ENCODE results near the gene GNAO1. TPM values are rescaled to one million over a fixed set of nuclear protein-coding genes. Genes with fewer than 3 reads are reported as not detected.

Gene GNAO1
- total and polyA plus RNA-seq, 5 donors from 2014 or later: 3.0 TPM; not detected in 4

DNA sequence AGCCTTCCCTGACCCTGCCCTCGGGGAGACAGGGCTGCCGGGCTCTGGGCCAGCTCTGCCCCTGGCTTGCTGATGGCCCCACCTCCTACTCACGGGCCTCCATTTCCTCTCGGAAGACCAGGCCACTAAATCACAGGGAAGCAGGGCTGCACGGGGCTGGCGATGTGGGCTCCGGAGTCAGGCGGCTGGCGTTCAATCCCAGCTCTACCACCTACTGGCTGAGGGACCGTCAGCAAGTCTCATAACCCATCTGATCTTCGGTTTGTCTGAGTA lies 120.7 kb downstream of the GNAO1 start:
- H3K27ac Mint-ChIP-seq: no peak overlapping the region
- no peak for ATAC-seq (ENCODE audit: low read depth in 2 of 2)
- H3K4me3 ChIP-seq (ENCODE audit: low read depth, low read length): no peak overlapping the region
- no peak overlapping the region for H3K4me3 Mint-ChIP-seq
- no peaks in the 10 kb centered on the region for H3K27me3 ChIP-seq (ENCODE audit: control insufficient read depth, insufficient read depth, low read length)
- no peak for DNase-seq
- H3K36me3 ChIP-seq (ENCODE audit: control insufficient read depth, insufficient read depth, low read length): no peaks in the 10 kb centered on the region
- no peaks in the 10 kb centered on the region for H3K9me3 Mint-ChIP-seq
- no peaks in the 10 kb centered on the region for H3K4me1 Mint-ChIP-seq
- H3K36me3 Mint-ChIP-seq: no peaks in the 10 kb centered on the region
- H3K9me3 ChIP-seq (ENCODE audit: control insufficient read depth in 2 of 2, low read length in 2 of 2): no peaks in the 10 kb centered on the region
- no peak overlapping the region for H3K27ac ChIP-seq (ENCODE audit: insufficient read depth, low read length, poor library complexity, severe bottlenecking)
- H3K27me3 Mint-ChIP-seq: peaks cover 6% of the 10 kb centered on the region
- H3K4me1 ChIP-seq (ENCODE audit: control insufficient read depth, insufficient read depth, low read length, poor library complexity, severe bottlenecking): no peaks in the 10 kb centered on the region

GRCh38 chr16:56312556-56312955 lies 121.3 kb downstream of the GNAO1 start:
- no peak overlapping the region for H3K4me3 ChIP-seq (ENCODE audit: low read depth, low read length)
- Mint-ChIP-seq H3K36me3 (no peaks in the 10 kb centered on the region), H3K4me1 (peaks cover 0 to 2% (median 0%) of the 10 kb centered on the region in 4 donors), H3K27me3 (peaks cover 3% of the 10 kb centered on the region), H3K4me3 (no peak overlapping the region), H3K27ac (no peak overlapping the region), H3K9me3 (no peaks in the 10 kb centered on the region)
- H3K36me3 ChIP-seq (ENCODE audit: control insufficient read depth, insufficient read depth, low read length): no peaks in the 10 kb centered on the region
- DNase-seq (no peak), ATAC-seq (ENCODE audit: low read depth in 2 of 2) (no peak)
- no peaks in the 10 kb centered on the region for H3K9me3 ChIP-seq (ENCODE audit: control insufficient read depth in 2 of 2, low read length in 2 of 2)
- no peaks in the 10 kb centered on the region for H3K27me3 ChIP-seq (ENCODE audit: control insufficient read depth, insufficient read depth, low read length)
- no peak overlapping the region for H3K27ac ChIP-seq (ENCODE audit: insufficient read depth, low read length, poor library complexity, severe bottlenecking)
- no peaks in the 10 kb centered on the region for H3K4me1 ChIP-seq (ENCODE audit: control insufficient read depth, insufficient read depth, low read length, poor library complexity, severe bottlenecking)

GRCh38 chr16:56314244-56314850 lies 123.1 kb downstream of the GNAO1 start:
- no peaks in the 10 kb centered on the region for H3K9me3 Mint-ChIP-seq

DNA sequence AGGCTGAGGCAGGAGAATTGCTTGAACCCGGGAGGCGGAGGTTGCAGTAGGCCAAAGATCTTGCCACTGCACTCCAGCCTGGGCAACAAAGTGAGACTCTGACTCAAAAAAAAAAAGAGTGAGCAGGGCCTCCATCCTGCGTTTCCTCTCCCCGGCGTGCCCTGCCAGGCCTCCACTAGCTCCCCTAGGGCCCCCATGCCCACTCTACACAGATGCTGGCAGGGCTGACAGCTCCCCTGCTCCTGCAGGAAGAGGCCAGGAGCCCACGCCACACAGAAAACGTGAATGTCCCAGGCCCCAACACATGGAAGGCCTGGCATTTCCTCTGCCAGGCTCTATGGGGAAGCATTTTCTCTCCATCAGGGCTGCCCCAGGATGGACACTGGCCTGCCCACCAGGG lies 124.7 kb downstream of the GNAO1 start:
- no peak for DNase-seq
- H3K36me3 ChIP-seq (ENCODE audit: control insufficient read depth, insufficient read depth, low read length): no peaks in the 10 kb centered on the region
- H3K27ac ChIP-seq (ENCODE audit: insufficient read depth, low read length, poor library complexity, severe bottlenecking): no peak overlapping the region
- H3K4me1 ChIP-seq (ENCODE audit: control insufficient read depth, insufficient read depth, low read length, poor library complexity, severe bottlenecking): peaks cover 7% of the 10 kb centered on the region
- peaks cover 4% of the 10 kb centered on the region for H3K27me3 Mint-ChIP-seq
- H3K9me3 Mint-ChIP-seq: no peaks in the 10 kb centered on the region
- H3K27ac Mint-ChIP-seq: no peak overlapping the region
- ATAC-seq (ENCODE audit: low read depth in 2 of 2): no peak
- H3K4me3 ChIP-seq (ENCODE audit: low read depth, low read length): no peak overlapping the region
- H3K27me3 ChIP-seq (ENCODE audit: control insufficient read depth, insufficient read depth, low read length): no peaks in the 10 kb centered on the region
- no peaks in the 10 kb centered on the region for H3K36me3 Mint-ChIP-seq
- H3K4me3 Mint-ChIP-seq: no peak overlapping the region
- no peaks in the 10 kb centered on the region for H3K9me3 ChIP-seq (ENCODE audit: control insufficient read depth in 2 of 2, low read length in 2 of 2)
- H3K4me1 Mint-ChIP-seq: peaks cover 0 to 10% (median 0%) of the 10 kb centered on the region in 4 donors

More at GRCh38 chr16:56314244-56314850, 123.1 kb downstream of the GNAO1 start:
- no peak overlapping the region for H3K27ac Mint-ChIP-seq
- H3K4me1 ChIP-seq (ENCODE audit: control insufficient read depth, insufficient read depth, low read length, poor library complexity, severe bottlenecking): peaks cover 7% of the 10 kb centered on the region
- H3K9me3 ChIP-seq (ENCODE audit: control insufficient read depth in 2 of 2, low read length in 2 of 2): no peaks in the 10 kb centered on the region
- no peaks in the 10 kb centered on the region for H3K27me3 ChIP-seq (ENCODE audit: control insufficient read depth, insufficient read depth, low read length)
- H3K27me3 Mint-ChIP-seq: no peaks in the 10 kb centered on the region
- ATAC-seq (ENCODE audit: low read depth in 2 of 2): no peak
- peaks cover 0 to 10% (median 0%) of the 10 kb centered on the region in 4 donors for H3K4me1 Mint-ChIP-seq
- no peak overlapping the region for H3K4me3 Mint-ChIP-seq
- DNase-seq: no peak
- H3K4me3 ChIP-seq (ENCODE audit: low read depth, low read length): no peak overlapping the region
- no peaks in the 10 kb centered on the region for H3K36me3 ChIP-seq (ENCODE audit: control insufficient read depth, insufficient read depth, low read length)
- no peak overlapping the region for H3K27ac ChIP-seq (ENCODE audit: insufficient read depth, low read length, poor library complexity, severe bottlenecking)
- no peaks in the 10 kb centered on the region for H3K36me3 Mint-ChIP-seq

DNA sequence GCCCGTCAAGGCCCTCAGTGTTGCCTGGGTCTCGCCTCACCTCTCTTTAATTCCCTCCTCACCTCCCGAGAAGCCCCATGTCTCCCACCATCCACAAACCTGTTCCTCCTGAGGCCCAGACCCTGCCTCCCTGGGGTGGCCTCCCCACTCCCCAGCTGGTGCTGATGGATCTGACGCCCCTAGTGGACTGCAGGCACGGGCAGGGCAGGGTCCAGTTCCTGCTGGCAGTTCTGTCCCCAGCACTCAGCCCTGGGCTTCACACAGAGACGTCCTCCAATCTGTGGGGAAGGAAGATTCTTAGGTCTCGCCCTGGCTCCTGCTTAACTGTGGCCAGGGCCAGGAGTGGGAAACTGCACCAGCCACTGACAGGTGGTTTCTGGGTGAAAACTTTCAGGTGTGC lies 125.3 kb downstream of the GNAO1 start:
- Histone ChIP-seq H3K36me3 (ENCODE audit: control insufficient read depth, insufficient read depth, low read length) (no peaks in the 10 kb centered on the region), H3K9me3 (ENCODE audit: control insufficient read depth in 2 of 2, low read length in 2 of 2) (no peaks in the 10 kb centered on the region), H3K27me3 (ENCODE audit: control insufficient read depth, insufficient read depth, low read length) (no peaks in the 10 kb centered on the region), H3K4me1 (ENCODE audit: control insufficient read depth, insufficient read depth, low read length, poor library complexity, severe bottlenecking) (peaks cover 7% of the 10 kb centered on the region), H3K27ac (ENCODE audit: insufficient read depth, low read length, poor library complexity, severe bottlenecking) (no peak overlapping the region), H3K4me3 (ENCODE audit: low read depth, low read length) (no peak overlapping the region)
- Mint-ChIP-seq H3K27me3 (peaks cover 4% of the 10 kb centered on the region), H3K4me3 (no peak overlapping the region), H3K9me3 (no peaks in the 10 kb centered on the region), H3K27ac (no peak overlapping the region), H3K4me1 (peaks cover 0 to 10% (median 0%) of the 10 kb centered on the region in 4 donors), H3K36me3 (no peaks in the 10 kb centered on the region)
- ATAC-seq (ENCODE audit: low read depth in 2 of 2) (no peak), DNase-seq (no peak)

DNA sequence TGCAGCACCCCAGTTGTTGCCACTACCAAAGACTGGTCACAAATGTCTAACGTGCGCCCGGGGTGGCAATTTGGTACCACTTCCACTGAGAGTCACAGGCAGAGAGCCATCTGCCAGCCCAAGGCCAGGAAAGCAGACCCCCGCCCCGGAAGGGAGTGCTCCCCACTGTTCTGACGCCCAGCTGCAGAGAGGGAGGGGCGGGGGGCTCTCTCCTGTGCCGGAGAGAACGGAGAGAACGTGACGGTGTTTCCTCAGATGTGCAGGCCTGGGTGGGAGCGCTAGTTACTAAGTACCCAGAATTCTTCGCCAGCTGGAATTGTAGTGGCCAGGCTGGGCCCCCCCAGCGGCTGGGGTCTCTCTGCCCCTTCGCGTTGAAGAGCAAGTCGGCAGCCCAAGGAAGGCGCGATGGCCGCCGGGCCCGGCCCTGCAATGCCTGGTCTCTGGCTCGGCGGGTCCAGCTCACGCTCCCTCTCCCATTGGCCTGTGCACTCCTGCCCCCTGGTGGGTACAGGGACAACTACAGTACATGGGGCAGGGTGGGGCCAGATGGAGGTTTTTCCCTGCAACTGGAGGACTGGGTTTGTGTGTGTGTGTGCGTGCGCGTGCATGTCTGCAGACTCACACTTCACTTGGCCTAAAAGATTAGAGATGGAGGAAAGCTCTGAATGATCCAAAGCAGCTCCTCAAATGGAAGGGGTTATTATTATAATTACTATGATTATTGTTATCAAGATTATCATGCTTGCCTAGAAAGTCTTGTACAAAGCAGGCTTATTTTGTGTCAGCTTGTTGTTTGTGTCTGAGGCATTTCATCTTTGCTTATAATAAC lies 126.9 kb downstream of the GNAO1 start:
- H3K27me3 Mint-ChIP-seq: peaks cover 4% of the 10 kb centered on the region
- Histone ChIP-seq H3K27ac (ENCODE audit: insufficient read depth, low read length, poor library complexity, severe bottlenecking) (no peak overlapping the region), H3K36me3 (ENCODE audit: control insufficient read depth, insufficient read depth, low read length) (no peaks in the 10 kb centered on the region), H3K9me3 (ENCODE audit: control insufficient read depth in 2 of 2, low read length in 2 of 2) (no peaks in the 10 kb centered on the region), H3K4me1 (ENCODE audit: control insufficient read depth, insufficient read depth, low read length, poor library complexity, severe bottlenecking) (peaks cover 7% of the 10 kb centered on the region), H3K27me3 (ENCODE audit: control insufficient read depth, insufficient read depth, low read length) (no peaks in the 10 kb centered on the region), H3K4me3 (ENCODE audit: low read depth, low read length) (no peak overlapping the region)
- H3K4me3 Mint-ChIP-seq: peak overlapping the region in 3 of 4 donors; percentile 5 to 50 (median 41)
- no peak overlapping the region for H3K27ac Mint-ChIP-seq
- DNase-seq (peak; percentile 49 to 62 (median 61)), ATAC-seq (ENCODE audit: low read depth in 2 of 2) (peak; percentile 75 to 91)
- peaks cover 0 to 10% (median 0%) of the 10 kb centered on the region in 4 donors for H3K4me1 Mint-ChIP-seq
- no peaks in the 10 kb centered on the region for H3K36me3 Mint-ChIP-seq
- H3K9me3 Mint-ChIP-seq: no peaks in the 10 kb centered on the region

- Histone ChIP-seq H3K27ac (ENCODE audit: insufficient read depth, low read length, poor library complexity, severe bottlenecking) (no peak overlapping the region), H3K9me3 (ENCODE audit: control insufficient read depth in 2 of 2, low read length in 2 of 2) (no peaks in the 10 kb centered on the region), H3K4me1 (ENCODE audit: control insufficient read depth, insufficient read depth, low read length, poor library complexity, severe bottlenecking) (peaks cover 7% of the 10 kb centered on the region), H3K36me3 (ENCODE audit: control insufficient read depth, insufficient read depth, low read length) (no peaks in the 10 kb centered on the region), H3K27me3 (ENCODE audit: control insufficient read depth, insufficient read depth, low read length) (no peaks in the 10 kb centered on the region), H3K4me3 (ENCODE audit: low read depth, low read length) (no peak overlapping the region)
- peak overlapping the region in 1 of 4 donors; percentile 5 for H3K4me3 Mint-ChIP-seq
- peaks cover 0 to 10% (median 0%) of the 10 kb centered on the region in 4 donors for H3K4me1 Mint-ChIP-seq
- H3K36me3 Mint-ChIP-seq: no peaks in the 10 kb centered on the region
- no peak overlapping the region for H3K27ac Mint-ChIP-seq
- no peak for ATAC-seq (ENCODE audit: low read depth in 2 of 2)
- DNase-seq: no peak
- peaks cover 4% of the 10 kb centered on the region for H3K27me3 Mint-ChIP-seq
- no peaks in the 10 kb centered on the region for H3K9me3 Mint-ChIP-seq
Observed at GRCh38 chr16:56318827-56319140, 127.5 kb downstream of the GNAO1 start.

DNA sequence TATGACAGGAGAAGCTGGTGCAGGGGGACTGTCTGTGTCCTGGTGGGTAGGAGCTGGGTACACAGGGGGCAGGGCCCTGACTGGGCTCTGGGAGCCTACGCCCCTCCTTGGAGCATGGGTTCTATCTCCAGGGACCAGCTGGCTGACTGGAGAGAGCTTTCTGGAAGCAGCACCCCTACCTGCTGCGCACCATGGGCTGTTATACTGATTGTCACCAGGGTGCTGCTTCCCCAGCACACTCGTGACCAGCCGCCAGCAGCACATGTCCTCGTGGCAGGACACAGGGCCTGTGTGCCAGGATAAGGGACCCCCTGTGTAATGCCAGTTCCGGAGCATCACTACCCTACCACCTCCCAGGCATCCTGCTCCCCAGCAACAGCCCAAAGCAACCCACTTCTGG lies 128.1 kb downstream of the GNAO1 start:
- Histone ChIP-seq H3K4me3 (ENCODE audit: low read depth, low read length) (no peak overlapping the region), H3K27ac (ENCODE audit: insufficient read depth, low read length, poor library complexity, severe bottlenecking) (no peak overlapping the region), H3K36me3 (ENCODE audit: control insufficient read depth, insufficient read depth, low read length) (no peaks in the 10 kb centered on the region), H3K9me3 (ENCODE audit: control insufficient read depth in 2 of 2, low read length in 2 of 2) (no peaks in the 10 kb centered on the region), H3K4me1 (ENCODE audit: control insufficient read depth, insufficient read depth, low read length, poor library complexity, severe bottlenecking) (peaks cover 7% of the 10 kb centered on the region), H3K27me3 (ENCODE audit: control insufficient read depth, insufficient read depth, low read length) (no peaks in the 10 kb centered on the region)
- Mint-ChIP-seq H3K9me3 (no peaks in the 10 kb centered on the region), H3K4me3 (no peak overlapping the region), H3K4me1 (peaks cover 0 to 10% (median 0%) of the 10 kb centered on the region in 4 donors), H3K27me3 (peaks cover 4% of the 10 kb centered on the region), H3K36me3 (no peaks in the 10 kb centered on the region), H3K27ac (no peak overlapping the region)
- DNase-seq: no peak
- ATAC-seq (ENCODE audit: low read depth in 2 of 2): no peak

Data from CD4-positive, CD25-positive, alpha-beta regulatory T cell (primary cell).